AG04450 (cell line): ENCODE measurements around the gene GPS2. TPM values are rescaled to one million over a fixed set of nuclear protein-coding genes. Genes with fewer than 3 reads are reported as not detected.

Experiments
- CTCF ChIA-PET: fragments of 300-600, 350-600 bp; formaldehyde crosslinking; extraction: SDS; loops from one replicate; lab custom pipeline; 2022; ENCODE audit warnings: antibody characterized with exemption, inconsistent platforms; lab: Charles Lee
- POLR2A ChIA-PET: fragments of 350-600 bp; formaldehyde crosslinking; extraction: SDS; loops from one replicate; lab custom pipeline; 2021; ENCODE audit warnings: antibody characterized with exemption, inconsistent platforms; lab: Yijun Ruan, JAX
- DNase-seq: peaks from one replicate; pipeline ENCODE4 v3.0.0-alpha.2; 2011; ENCODE audit warnings: low read depth, low spot score
- H3K27ac ChIP-seq: one replicate; pipeline ENCODE4 v1.5.1; 2012; ENCODE audit warnings: low read depth, low read length, control low read depth
- H3K27me3 ChIP-seq: one replicate; pipeline ENCODE4 v1.6.0; 2012; ENCODE audit warnings: low read length; ENCODE audit not compliant: control insufficient read depth, insufficient read depth
- H3K4me3 ChIP-seq: 2 replicates; pipeline ENCODE4 v1.5.1; 2011; ENCODE audit warnings: mild to moderate bottlenecking, low read depth, low read length, control low read depth
- H3K9me3 ChIP-seq: 2 replicates; pipeline ENCODE4 v1.5.1; 2012; ENCODE audit warnings: low read length; ENCODE audit not compliant: control insufficient read depth, insufficient read depth
- polyA plus RNA-seq: library from polyadenylated mRNA; depleted of rRNA; stranded (reverse); fragments of >200 nt; gene quantifications from 2 replicates; pipeline ENCODE4 v1.2.3, GENCODE V29; 2011
- TF ChIP-seq, protein P1 (sequence below): IDR thresholded peaks from 2 replicates; pipeline ENCODE4 v1.5.1; 2011; ENCODE audit warnings: low read depth, low read length, control low read depth, inconsistent platforms

The GPS2 gene
- polyA plus RNA-seq, 1 experiment, result 22.2 TPM

DNA sequence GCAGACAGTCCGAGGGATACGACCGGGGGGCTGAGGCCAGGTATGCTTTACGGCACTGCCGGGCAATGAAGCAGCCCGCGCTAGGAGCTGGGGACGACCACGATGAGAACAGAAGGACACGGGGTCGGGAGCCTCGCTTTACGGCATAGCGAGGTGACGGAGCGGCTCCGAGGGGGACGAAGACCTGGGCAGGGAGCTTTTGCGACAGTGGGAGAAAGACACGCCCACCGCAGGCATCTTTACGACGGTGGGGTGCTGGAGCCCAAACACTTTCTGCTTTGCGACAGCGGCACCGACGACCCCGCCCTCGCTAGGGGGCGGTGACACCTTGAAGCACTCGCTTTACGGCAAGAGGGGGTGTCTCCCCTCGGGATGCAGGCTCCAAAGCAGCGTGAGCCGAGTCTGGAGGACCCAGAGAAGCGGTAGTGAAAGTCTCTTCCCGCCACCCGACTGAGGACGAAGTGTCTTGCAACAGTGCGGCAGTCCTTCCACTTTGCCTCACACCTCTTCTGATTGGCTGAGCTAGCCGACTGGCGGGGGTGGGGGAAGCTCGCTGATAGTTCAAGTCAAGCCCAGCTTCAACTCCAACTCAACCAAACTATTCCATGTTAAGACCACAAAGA lies 14.3 kb upstream of the GPS2 start:
- peak; percentile 99 for DNase-seq
- TF ChIP-seq, protein P1, sequence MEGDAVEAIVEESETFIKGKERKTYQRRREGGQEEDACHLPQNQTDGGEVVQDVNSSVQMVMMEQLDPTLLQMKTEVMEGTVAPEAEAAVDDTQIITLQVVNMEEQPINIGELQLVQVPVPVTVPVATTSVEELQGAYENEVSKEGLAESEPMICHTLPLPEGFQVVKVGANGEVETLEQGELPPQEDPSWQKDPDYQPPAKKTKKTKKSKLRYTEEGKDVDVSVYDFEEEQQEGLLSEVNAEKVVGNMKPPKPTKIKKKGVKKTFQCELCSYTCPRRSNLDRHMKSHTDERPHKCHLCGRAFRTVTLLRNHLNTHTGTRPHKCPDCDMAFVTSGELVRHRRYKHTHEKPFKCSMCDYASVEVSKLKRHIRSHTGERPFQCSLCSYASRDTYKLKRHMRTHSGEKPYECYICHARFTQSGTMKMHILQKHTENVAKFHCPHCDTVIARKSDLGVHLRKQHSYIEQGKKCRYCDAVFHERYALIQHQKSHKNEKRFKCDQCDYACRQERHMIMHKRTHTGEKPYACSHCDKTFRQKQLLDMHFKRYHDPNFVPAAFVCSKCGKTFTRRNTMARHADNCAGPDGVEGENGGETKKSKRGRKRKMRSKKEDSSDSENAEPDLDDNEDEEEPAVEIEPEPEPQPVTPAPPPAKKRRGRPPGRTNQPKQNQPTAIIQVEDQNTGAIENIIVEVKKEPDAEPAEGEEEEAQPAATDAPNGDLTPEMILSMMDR, result no peak
- Histone ChIP-seq H3K27me3 (peaks cover 4% of the 10 kb centered on the region), H3K9me3 (no peaks in the 10 kb centered on the region), H3K4me3 (peak overlapping the region; percentile 97), H3K27ac (peak overlapping the region; percentile 91)
- CTCF ChIA-PET, result interaction anchor here (0.6 to 2.6 kb wide), 10 partner anchors 13 to 284 kb away, joined by 3 to 13 read pairs (median 3); partner anchors contain the start of genes PLSCR3, SENP3, SLC2A4 and TMEM256
- POLR2A ChIA-PET, result interaction anchor here (0.5 to 1.5 kb wide), 11 partner anchors 13 to 254 kb away, joined by 3 to 17 read pairs (median 5); partner anchors contain the start of genes GABARAP, GPS2, MPDU1 and POLR2A

DNA sequence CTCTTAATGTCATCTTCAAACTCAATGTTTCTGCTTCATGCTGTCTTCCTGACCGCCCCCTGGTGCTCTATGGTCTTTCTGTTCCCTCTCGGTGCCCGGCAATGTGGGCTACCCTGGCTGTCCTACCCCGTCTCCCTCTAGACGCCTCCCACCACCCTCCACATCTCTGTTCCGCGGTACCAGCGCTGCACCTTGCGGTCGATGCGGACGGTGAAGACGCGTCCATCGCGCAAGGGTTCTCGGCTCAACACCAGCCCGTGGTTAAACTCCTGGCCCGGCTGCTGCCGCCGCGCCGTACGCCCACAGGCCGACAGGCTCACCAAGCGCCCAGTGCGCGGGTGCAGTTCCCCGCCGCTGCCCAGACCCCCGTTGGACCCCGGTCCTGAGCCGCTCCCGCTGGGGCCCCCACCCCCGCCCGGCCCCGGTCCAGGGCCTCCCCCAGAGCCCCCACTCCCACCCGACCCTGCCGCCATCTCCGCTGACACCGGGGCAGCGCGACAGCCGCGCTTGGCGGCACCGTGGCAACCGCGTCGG lies 13.7 kb upstream of the GPS2 start, which contains the start of gene NEURL4:
Gene NEURL4 (minus strand): TSS at position 496 of the 534 bp plus-strand sequence. CDS start 23 bp downstream, at position 473.
- Histone ChIP-seq H3K27ac (peak within 1 kb of the TSS; percentile 91), H3K4me3 (peak within 1 kb of the TSS; percentile 97), H3K27me3 (peaks cover 4% of the 10 kb centered on the region), H3K9me3 (no peaks in the 10 kb centered on the region; the same call in 1 of the 2 replicates)
- POLR2A ChIA-PET, result interaction anchor here (0.6 to 1.5 kb wide), 8 partner anchors 13 to 256 kb away, joined by 4 to 17 read pairs (median 6); partner anchors contain the start of genes GPS2, MPDU1 and TMEM256
- CTCF ChIA-PET, result interaction anchor here (0.6 to 2.6 kb wide), 6 partner anchors 14 to 284 kb away, joined by 3 to 13 read pairs (median 4); partner anchors contain the start of genes SENP3 and SLC2A4
- TF ChIP-seq, protein P1, result no peak; the same call in 1 of the 2 replicates
- DNase-seq, result no peak

DNA sequence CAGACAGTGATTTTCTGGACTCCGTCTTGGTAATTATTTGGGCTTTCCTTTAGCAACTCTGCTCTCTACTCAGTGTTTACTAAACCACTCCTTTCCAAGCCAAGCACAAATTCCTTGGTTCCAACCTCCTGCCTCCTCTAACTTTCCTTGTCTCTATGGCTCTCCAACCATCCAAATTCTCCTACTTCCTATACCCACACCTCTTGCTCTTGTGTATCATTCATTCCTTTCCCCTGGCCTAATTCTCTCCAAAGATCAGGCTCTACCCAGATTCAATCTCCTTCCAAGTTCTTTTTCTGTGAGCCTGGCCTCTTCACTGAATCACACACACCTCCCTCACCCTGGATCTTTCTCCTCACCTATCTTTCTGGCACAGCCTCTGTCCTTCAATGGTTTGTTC lies 12.8 kb upstream of the GPS2 start:
- POLR2A ChIA-PET, result interaction anchor here (0.6 kb wide), 1 partner anchor 257 kb away, joined by 4 read pairs; no protein-coding TSS in a partner anchor

DNA sequence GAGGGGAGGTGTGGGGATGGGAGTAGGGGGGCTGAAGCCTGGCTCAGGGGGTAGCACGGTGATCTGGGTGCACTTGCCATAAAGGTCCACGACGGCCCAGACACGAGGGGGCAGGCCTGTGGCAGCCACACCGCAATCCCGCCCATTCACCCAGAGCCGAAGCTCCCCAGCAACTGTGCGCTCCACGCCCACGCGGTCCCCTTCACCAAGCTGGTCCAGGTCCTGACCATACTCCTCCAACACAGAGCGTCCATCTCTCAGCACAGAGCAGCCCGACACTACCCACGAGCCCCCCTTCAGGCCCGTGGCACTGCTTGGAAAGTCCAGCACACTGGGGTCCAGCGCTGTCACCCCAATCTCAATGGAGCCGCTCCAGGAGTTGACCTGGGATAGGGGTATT lies 12.3 kb upstream of the GPS2 start:
- ChIA-PET CTCF (interaction anchor here (1.3 kb wide), 1 partner anchor 17 kb away, joined by 4 read pairs; no protein-coding TSS in a partner anchor), POLR2A (no interaction called here)
- Histone ChIP-seq H3K9me3 (no peaks in the 10 kb centered on the region; the same call in 1 of the 2 replicates), H3K27me3 (peaks cover 2% of the 10 kb centered on the region), H3K27ac (no peak overlapping the region), H3K4me3 (no peak overlapping the region)
- TF ChIP-seq, protein P1, result no peak
- no peak for DNase-seq

More for the DNA sequence above, 12.8 kb upstream of the GPS2 start:
- no peak for DNase-seq
- TF ChIP-seq, protein P1, result no peak
- CTCF ChIA-PET, result interaction anchor here (1.1 kb wide), 1 partner anchor 233 kb away, joined by 3 read pairs; no protein-coding TSS in a partner anchor
- Histone ChIP-seq H3K4me3 (peak overlapping the region; percentile 97), H3K27ac (no peak overlapping the region), H3K27me3 (peaks cover 2% of the 10 kb centered on the region), H3K9me3 (no peaks in the 10 kb centered on the region; the same call in 1 of the 2 replicates)
